NCI-H82 (cell line): ENCODE results near the gene ODAD3.
"Not testable (repeated sequence)": the region's sequence is repeated elsewhere in the genome, so short reads cannot be mapped to it uniquely, and the experiment has no call there.

Experiments
- DNase-seq: peaks from one replicate; lab custom pipeline; 2025; lab: John Stamatoyannopoulos, UW

The ODAD3 gene

GRCh38 chr19:11405846-11406643 lies 28.9 kb downstream of the ODAD3 start:
- DNase-seq = no peak

GRCh38 chr19:11404588-11405222 lies 30.2 kb downstream of the ODAD3 start:
- DNase-seq = no peak

GRCh38 chr19:11401808-11402543 lies 32.9 kb downstream of the ODAD3 start:
- DNase-seq = no peak

GRCh38 chr19:11400798-11401197 lies 34.1 kb downstream of the ODAD3 start:
- DNase-seq = no peak

- no peak for DNase-seq
Observed at GRCh38 chr19:11399667-11400066, 35.3 kb downstream of the ODAD3 start.

GRCh38 chr19:11397089-11397610 lies 37.8 kb downstream of the ODAD3 start:
- DNase-seq = no peak

GRCh38 chr19:11390933-11391680 lies 43.8 kb downstream of the ODAD3 start:
- no peak for DNase-seq

- DNase-seq = no peak
Observed at GRCh38 chr19:11390359-11390758, 44.6 kb downstream of the ODAD3 start.

GRCh38 chr19:11387162-11388034 lies 47.5 kb downstream of the ODAD3 start:
- no peak for DNase-seq

GRCh38 chr19:11384778-11385129 lies 50.2 kb downstream of the ODAD3 start:
- DNase-seq = no peak

GRCh38 chr19:11383706-11384048 lies 51.2 kb downstream of the ODAD3 start:
- no peak for DNase-seq

- peak; percentile 59 for DNase-seq
Observed at GRCh38 chr19:11382898-11383705, 51.8 kb downstream of the ODAD3 start.

- peak; percentile 99 for DNase-seq
Observed at GRCh38 chr19:11380653-11381537, 54.0 kb downstream of the ODAD3 start.

GRCh38 chr19:11379857-11380350 lies 55.0 kb downstream of the ODAD3 start:
- no peak for DNase-seq

GRCh38 chr19:11379269-11379845 lies 55.6 kb downstream of the ODAD3 start:
- DNase-seq = not testable (repeated sequence)

- peak; percentile 71 for DNase-seq
Observed at GRCh38 chr19:11378319-11379189, 56.4 kb downstream of the ODAD3 start.

- no peak for DNase-seq
Observed at GRCh38 chr19:11377756-11378155, 57.2 kb downstream of the ODAD3 start.

GRCh38 chr19:11377237-11377636 lies 57.7 kb downstream of the ODAD3 start:
- peak; percentile 10 for DNase-seq
